Panc1 (cell line): Measurements from ENCODE around the gene STAB2. TPM values are rescaled to one million over a fixed set of nuclear protein-coding genes. Genes with fewer than 3 reads are reported as not detected.

ENCODE experiments used
- ATAC-seq: fragments of 200-7000 bp; cut with Tn5 transposase; 2 replicates; pipeline ENCODE4 v1.9.1; 2020; ENCODE audit warnings: mild to moderate bottlenecking, moderate library complexity
- BruUV-seq: library from RNA; stranded (reverse); fragments of 400-500 nt; replicated peaks from 2 replicates; lab custom pipeline; 2021; lab: Mats Ljungman, UMichigan
- CTCF ChIA-PET: fragments of 300-600 bp; sonication (Branson Sonifier 250); formaldehyde crosslinking; loops from one replicate; lab custom pipeline; 2022; ENCODE audit warnings: antibody characterized with exemption; lab: Charles Lee
- POLR2A ChIA-PET: fragments of 300-600 bp; sonication (Branson Sonifier 250); formaldehyde crosslinking; loops from one replicate; lab custom pipeline; 2022; ENCODE audit warnings: antibody characterized with exemption; lab: Charles Lee
- DNase-seq: peaks from one replicate; pipeline ENCODE4 v3.0.0-alpha.2; 2010; ENCODE audit warnings: low read depth, low spot score
- H3K27ac ChIP-seq: 2 replicates; pipeline ENCODE4 v1.5.1; 2011; ENCODE audit warnings: mild to moderate bottlenecking, low read length, inconsistent platforms
- H3K27me3 ChIP-seq: fragments of 200-500 bp; sonication (Bioruptor generic); 2 replicates; pipeline ENCODE4 v1.6.0; 2014; ENCODE audit warnings: low read length, inconsistent platforms; ENCODE audit not compliant: control insufficient read depth, insufficient read depth
- H3K36me3 ChIP-seq: fragments of 200-500 bp; sonication (Bioruptor generic); 2 replicates; pipeline ENCODE4 v1.5.1; 2014; ENCODE audit warnings: inconsistent platforms, mild to moderate bottlenecking, low read length, moderate library complexity; ENCODE audit not compliant: control insufficient read depth, insufficient read depth
- H3K4me1 ChIP-seq: 2 replicates; pipeline ENCODE4 v1.5.1; 2011; ENCODE audit warnings: inconsistent platforms, mild to moderate bottlenecking, low read length, moderate library complexity; ENCODE audit not compliant: control insufficient read depth, insufficient read depth
- H3K4me3 ChIP-seq, 2 experiments: 2 replicates each; pipeline ENCODE4 v1.5.1; 2011 to 2012; ENCODE audit warnings: low read depth in 2 of 2, low read length in 2 of 2, mild to moderate bottlenecking in 2 of 2, inconsistent platforms in 1 of 2, moderate library complexity in 1 of 2
- H3K9me3 ChIP-seq: fragments of 200-500 bp; sonication (Bioruptor generic); 2 replicates; pipeline ENCODE4 v1.5.1; 2014; ENCODE audit warnings: low read depth, mild to moderate bottlenecking, inconsistent platforms, low read length, moderate library complexity; ENCODE audit not compliant: control insufficient read depth, insufficient read depth
- POLR2AphosphoS5 ChIP-seq: IDR thresholded peaks from 2 replicates; pipeline ENCODE4 v1.6.1; 2012; ENCODE audit warnings: mild to moderate bottlenecking, low read depth, low read length, moderate library complexity
- SIN3A ChIP-seq: IDR thresholded peaks from 2 replicates; pipeline ENCODE4 v1.6.1; 2012; ENCODE audit warnings: low read depth, mild to moderate bottlenecking, low read length, moderate library complexity, borderline replicate concordance; ENCODE audit not compliant: insufficient read depth
- TCF7L2 ChIP-seq: IDR thresholded peaks from 2 replicates; pipeline ENCODE4 v1.6.1; 2011; ENCODE audit warnings: mild to moderate bottlenecking, low read depth, low read length, inconsistent platforms
- in situ Hi-C: cut with HindIII; loops from 2 replicates; pipeline ENCODE4 v1.10.0; 2016; ENCODE audit warnings: low sequenced_read_pairs, low pct_unique_long_range_greater_than_20kb
- intact Hi-C: fragments of 100-400 bp; cut with micrococcal nuclease; formaldehyde crosslinking; loops from one replicate; pipeline ENCODE4 v1.10.0; 2022; ENCODE audit not compliant: unreplicated experiment
- total RNA-seq: library from RNA; stranded (reverse); gene quantifications from one replicate; pipeline ENCODE4 v1.2.1, GENCODE V29; 2021; ENCODE audit not compliant: unreplicated experiment
- TF ChIP-seq, protein P1 (sequence below), 2 experiments: IDR thresholded peaks; 2 replicates each; pipeline ENCODE4 v1.6.1; 2011 to 2012; ENCODE audit warnings: low read depth in 2 of 2, control low read depth in 1 of 2, low read length in 1 of 2, mild to moderate bottlenecking in 1 of 2, moderate library complexity in 1 of 2; ENCODE audit not compliant: insufficient read depth in 1 of 2
- TF ChIP-seq, protein P2 (sequence below): fragments of 450-650 bp; IDR thresholded peaks from 2 replicates; pipeline ENCODE4 v1.5.1; 2017; ENCODE audit warnings: mild to moderate bottlenecking

Gene STAB2
- total RNA-seq, 1 experiment from 2014 or later = not detected

DNA sequence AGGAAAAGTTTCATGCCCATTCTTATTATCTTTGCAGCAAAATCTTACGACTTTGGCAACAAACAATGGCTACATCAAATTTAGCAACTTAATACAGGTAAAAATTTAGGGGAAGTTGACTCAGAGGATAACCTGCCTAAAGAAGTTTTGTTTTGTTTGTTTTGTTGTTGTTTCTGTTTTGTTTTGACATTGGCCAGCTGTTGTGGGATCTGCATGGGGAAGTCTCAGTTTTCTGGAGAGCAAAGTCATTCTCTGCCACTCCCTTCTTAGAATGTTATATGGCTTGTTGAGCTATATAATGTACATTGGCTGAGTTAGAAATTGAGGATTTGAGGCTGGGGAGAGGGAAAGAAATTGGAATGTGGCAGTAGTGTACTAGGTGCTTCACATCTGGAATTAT is 144.5 kb downstream of the STAB2 start:
- CTCF ChIA-PET = no interaction called here
- POLR2A ChIA-PET = no interaction called here
- Histone ChIP-seq H3K4me3 (no peak overlapping the region), H3K4me1 (no peaks in the 10 kb centered on the region), H3K36me3 (no peaks in the 10 kb centered on the region), H3K27me3 (peaks cover 8% of the 10 kb centered on the region), H3K9me3 (no peaks in the 10 kb centered on the region), H3K27ac (no peak overlapping the region)
- DNase-seq = no peak
- in situ Hi-C loops (no loop called here), intact Hi-C loops (no loop called here)
- no peak for TF ChIP-seq POLR2AphosphoS5
- TF ChIP-seq, protein P1, sequence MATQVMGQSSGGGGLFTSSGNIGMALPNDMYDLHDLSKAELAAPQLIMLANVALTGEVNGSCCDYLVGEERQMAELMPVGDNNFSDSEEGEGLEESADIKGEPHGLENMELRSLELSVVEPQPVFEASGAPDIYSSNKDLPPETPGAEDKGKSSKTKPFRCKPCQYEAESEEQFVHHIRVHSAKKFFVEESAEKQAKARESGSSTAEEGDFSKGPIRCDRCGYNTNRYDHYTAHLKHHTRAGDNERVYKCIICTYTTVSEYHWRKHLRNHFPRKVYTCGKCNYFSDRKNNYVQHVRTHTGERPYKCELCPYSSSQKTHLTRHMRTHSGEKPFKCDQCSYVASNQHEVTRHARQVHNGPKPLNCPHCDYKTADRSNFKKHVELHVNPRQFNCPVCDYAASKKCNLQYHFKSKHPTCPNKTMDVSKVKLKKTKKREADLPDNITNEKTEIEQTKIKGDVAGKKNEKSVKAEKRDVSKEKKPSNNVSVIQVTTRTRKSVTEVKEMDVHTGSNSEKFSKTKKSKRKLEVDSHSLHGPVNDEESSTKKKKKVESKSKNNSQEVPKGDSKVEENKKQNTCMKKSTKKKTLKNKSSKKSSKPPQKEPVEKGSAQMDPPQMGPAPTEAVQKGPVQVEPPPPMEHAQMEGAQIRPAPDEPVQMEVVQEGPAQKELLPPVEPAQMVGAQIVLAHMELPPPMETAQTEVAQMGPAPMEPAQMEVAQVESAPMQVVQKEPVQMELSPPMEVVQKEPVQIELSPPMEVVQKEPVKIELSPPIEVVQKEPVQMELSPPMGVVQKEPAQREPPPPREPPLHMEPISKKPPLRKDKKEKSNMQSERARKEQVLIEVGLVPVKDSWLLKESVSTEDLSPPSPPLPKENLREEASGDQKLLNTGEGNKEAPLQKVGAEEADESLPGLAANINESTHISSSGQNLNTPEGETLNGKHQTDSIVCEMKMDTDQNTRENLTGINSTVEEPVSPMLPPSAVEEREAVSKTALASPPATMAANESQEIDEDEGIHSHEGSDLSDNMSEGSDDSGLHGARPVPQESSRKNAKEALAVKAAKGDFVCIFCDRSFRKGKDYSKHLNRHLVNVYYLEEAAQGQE (IDR thresholded peaks at IDR 0.05; ENCODE audit: insufficient read depth in 1 of 2, low read depth in 2 of 2, low read length in 1 of 2) = no peak
- TF ChIP-seq SIN3A = no peak
- TF ChIP-seq TCF7L2 = no peak
- TF ChIP-seq, protein P2, sequence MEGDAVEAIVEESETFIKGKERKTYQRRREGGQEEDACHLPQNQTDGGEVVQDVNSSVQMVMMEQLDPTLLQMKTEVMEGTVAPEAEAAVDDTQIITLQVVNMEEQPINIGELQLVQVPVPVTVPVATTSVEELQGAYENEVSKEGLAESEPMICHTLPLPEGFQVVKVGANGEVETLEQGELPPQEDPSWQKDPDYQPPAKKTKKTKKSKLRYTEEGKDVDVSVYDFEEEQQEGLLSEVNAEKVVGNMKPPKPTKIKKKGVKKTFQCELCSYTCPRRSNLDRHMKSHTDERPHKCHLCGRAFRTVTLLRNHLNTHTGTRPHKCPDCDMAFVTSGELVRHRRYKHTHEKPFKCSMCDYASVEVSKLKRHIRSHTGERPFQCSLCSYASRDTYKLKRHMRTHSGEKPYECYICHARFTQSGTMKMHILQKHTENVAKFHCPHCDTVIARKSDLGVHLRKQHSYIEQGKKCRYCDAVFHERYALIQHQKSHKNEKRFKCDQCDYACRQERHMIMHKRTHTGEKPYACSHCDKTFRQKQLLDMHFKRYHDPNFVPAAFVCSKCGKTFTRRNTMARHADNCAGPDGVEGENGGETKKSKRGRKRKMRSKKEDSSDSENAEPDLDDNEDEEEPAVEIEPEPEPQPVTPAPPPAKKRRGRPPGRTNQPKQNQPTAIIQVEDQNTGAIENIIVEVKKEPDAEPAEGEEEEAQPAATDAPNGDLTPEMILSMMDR = no peak
- no peak for ATAC-seq
- no TSS peak for BruUV-seq

DNA sequence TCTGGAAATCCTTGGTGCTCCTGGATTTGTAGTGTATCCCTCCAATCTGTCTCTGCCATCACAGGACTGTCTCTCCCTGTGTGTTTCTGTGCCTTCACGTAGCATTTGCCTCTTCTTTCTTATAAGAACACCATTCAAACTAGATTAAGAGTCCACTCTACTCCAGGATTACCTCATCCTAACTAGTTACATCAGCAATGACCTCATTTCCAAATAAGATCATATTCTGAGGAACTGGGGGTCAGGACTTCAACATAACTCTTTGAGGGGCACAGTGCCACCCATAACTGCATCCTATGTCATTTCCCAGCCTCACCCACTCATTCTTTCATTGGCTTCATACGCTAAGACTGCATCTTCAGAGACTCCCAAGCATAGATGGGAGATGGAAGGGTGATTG is 147.8 kb downstream of the STAB2 start:
- H3K27me3 ChIP-seq = peaks cover 11% of the 10 kb centered on the region
- POLR2A ChIA-PET = no interaction called here
- BruUV-seq = no TSS peak
- H3K4me1 ChIP-seq = no peaks in the 10 kb centered on the region
- H3K4me3 ChIP-seq = no peak overlapping the region
- H3K9me3 ChIP-seq = no peaks in the 10 kb centered on the region
- TF ChIP-seq TCF7L2 = no peak
- TF ChIP-seq POLR2AphosphoS5 = no peak
- TF ChIP-seq, protein P2 = no peak
- TF ChIP-seq, protein P1 (IDR thresholded peaks at IDR 0.05; ENCODE audit: insufficient read depth in 1 of 2, low read depth in 2 of 2, low read length in 1 of 2) = no peak
- TF ChIP-seq SIN3A = no peak
- in situ Hi-C loops (no loop called here), intact Hi-C loops (no loop called here)
- CTCF ChIA-PET = interaction anchor here (0.7 kb wide), 1 partner anchor 712 kb away, joined by 3 read pairs; no protein-coding TSS in a partner anchor
- H3K36me3 ChIP-seq = no peaks in the 10 kb centered on the region
- no peak overlapping the region for H3K27ac ChIP-seq
- ATAC-seq = no peak
- no peak for DNase-seq
